Measurements from ENCODE around the gene SH3BP4. TPM values are rescaled to one million over a fixed set of nuclear protein-coding genes. Genes with fewer than 3 reads are reported as not detected.

The SH3BP4 gene
- total and polyA plus RNA-seq, 8 donors: 24.1 to 35.0 (median 28.6) TPM

- TF ChIP-seq, protein P1, sequence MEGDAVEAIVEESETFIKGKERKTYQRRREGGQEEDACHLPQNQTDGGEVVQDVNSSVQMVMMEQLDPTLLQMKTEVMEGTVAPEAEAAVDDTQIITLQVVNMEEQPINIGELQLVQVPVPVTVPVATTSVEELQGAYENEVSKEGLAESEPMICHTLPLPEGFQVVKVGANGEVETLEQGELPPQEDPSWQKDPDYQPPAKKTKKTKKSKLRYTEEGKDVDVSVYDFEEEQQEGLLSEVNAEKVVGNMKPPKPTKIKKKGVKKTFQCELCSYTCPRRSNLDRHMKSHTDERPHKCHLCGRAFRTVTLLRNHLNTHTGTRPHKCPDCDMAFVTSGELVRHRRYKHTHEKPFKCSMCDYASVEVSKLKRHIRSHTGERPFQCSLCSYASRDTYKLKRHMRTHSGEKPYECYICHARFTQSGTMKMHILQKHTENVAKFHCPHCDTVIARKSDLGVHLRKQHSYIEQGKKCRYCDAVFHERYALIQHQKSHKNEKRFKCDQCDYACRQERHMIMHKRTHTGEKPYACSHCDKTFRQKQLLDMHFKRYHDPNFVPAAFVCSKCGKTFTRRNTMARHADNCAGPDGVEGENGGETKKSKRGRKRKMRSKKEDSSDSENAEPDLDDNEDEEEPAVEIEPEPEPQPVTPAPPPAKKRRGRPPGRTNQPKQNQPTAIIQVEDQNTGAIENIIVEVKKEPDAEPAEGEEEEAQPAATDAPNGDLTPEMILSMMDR (IDR thresholded peaks at IDR 0.05): no peak
- H3K36me3 ChIP-seq: no peaks in the 10 kb centered on the region
- no peak for ATAC-seq
- H3K9me3 ChIP-seq: no peaks in the 10 kb centered on the region
- DNase-seq: no peak
- no peak overlapping the region for H3K4me3 ChIP-seq
- no peak overlapping the region for H3K27ac ChIP-seq
- intact Hi-C loops (cut with DNase I): no loop called here
- H3K27me3 ChIP-seq: no peaks in the 10 kb centered on the region
- peaks cover 3 to 28% of the 10 kb centered on the region in 2 donors for H3K4me1 ChIP-seq
Observed at GRCh38 chr2:234986876-234987720, 35.3 kb downstream of the SH3BP4 start.

- no peak overlapping the region for H3K27ac ChIP-seq
- peaks cover 0 to 31% of the 10 kb centered on the region in 2 donors for H3K4me1 ChIP-seq
- DNase-seq: no peak
- TF ChIP-seq, protein P1 (IDR thresholded peaks at IDR 0.05): no peak
- ATAC-seq: no peak
- H3K36me3 ChIP-seq: no peaks in the 10 kb centered on the region
- no peaks in the 10 kb centered on the region for H3K9me3 ChIP-seq
- H3K4me3 ChIP-seq: no peak overlapping the region
- no peaks in the 10 kb centered on the region for H3K27me3 ChIP-seq
- intact Hi-C loops (cut with DNase I): no loop called here
Observed at GRCh38 chr2:234987754-234988153, 35.9 kb downstream of the SH3BP4 start.

GRCh38 chr2:234988491-234988890 lies 36.7 kb downstream of the SH3BP4 start:
- DNase-seq (peak in 1 of 4 donors; percentile 45), ATAC-seq (no peak)
- Histone ChIP-seq H3K4me3 (no peak overlapping the region), H3K9me3 (no peaks in the 10 kb centered on the region), H3K4me1 (peaks cover 0 to 29% of the 10 kb centered on the region in 2 donors), H3K27ac (no peak overlapping the region), H3K27me3 (no peaks in the 10 kb centered on the region), H3K36me3 (no peaks in the 10 kb centered on the region)
- TF ChIP-seq, protein P1 (IDR thresholded peaks at IDR 0.05): no peak
- intact Hi-C loops (cut with DNase I): no loop called here

- intact Hi-C loops (cut with DNase I): no loop called here
- no peak overlapping the region for H3K4me3 ChIP-seq
- peak; percentile 60 for ATAC-seq
- TF ChIP-seq, protein P1 (IDR thresholded peaks at IDR 0.05): no peak
- H3K9me3 ChIP-seq: no peaks in the 10 kb centered on the region
- H3K27me3 ChIP-seq: no peaks in the 10 kb centered on the region
- peak in 3 of 4 donors; percentile 58 to 83 (median 78) for DNase-seq
- peaks cover 3 to 33% of the 10 kb centered on the region in 2 donors for H3K4me1 ChIP-seq
- H3K27ac ChIP-seq: no peak overlapping the region
- no peaks in the 10 kb centered on the region for H3K36me3 ChIP-seq
Observed at GRCh38 chr2:234989183-234989701, 37.4 kb downstream of the SH3BP4 start.

GRCh38 chr2:234990300-234990699 lies 38.5 kb downstream of the SH3BP4 start:
- intact Hi-C loops (cut with DNase I): no loop called here
- no peak for ATAC-seq
- no peaks in the 10 kb centered on the region for H3K27me3 ChIP-seq

More at GRCh38 chr2:234990300-234990699, 38.5 kb downstream of the SH3BP4 start:
- Histone ChIP-seq H3K36me3 (no peaks in the 10 kb centered on the region), H3K4me1 (peaks cover 3 to 33% of the 10 kb centered on the region in 2 donors), H3K27ac (no peak overlapping the region), H3K4me3 (no peak overlapping the region), H3K9me3 (no peaks in the 10 kb centered on the region)
- no peak for DNase-seq
- TF ChIP-seq, protein P1 (IDR thresholded peaks at IDR 0.05): no peak
